Liver (tissue), 3 donors: ENCODE results near the gene ITGB6.
"Not testable (repeated sequence)": the region's sequence is repeated elsewhere in the genome, so short reads cannot be mapped to it uniquely, and the experiment has no call there.

Source experiments
- FOXA2 ChIP-seq: IDR thresholded peaks from 2 replicates; pipeline ENCODE4 v1.6.1; 2016; ENCODE audit warnings: antibody characterized with exemption
- HNF4A ChIP-seq, 2 donors: conservative IDR thresholded peaks; 2 replicates each; pipeline ENCODE4 v1.6.1; 2016; ENCODE audit warnings: antibody characterized with exemption in 2 of 2, mild to moderate bottlenecking in 2 of 2
- JUND ChIP-seq, 2 donors: IDR thresholded peaks; 2 replicates each; pipeline ENCODE4 v1.6.1; 2016; ENCODE audit warnings: antibody characterized with exemption in 2 of 2
- SP1 ChIP-seq: IDR thresholded peaks from 2 replicates; pipeline ENCODE4 v1.6.1; 2018; ENCODE audit warnings: antibody characterized with exemption, mild to moderate bottlenecking
- TAF1 ChIP-seq: conservative IDR thresholded peaks from 2 replicates; pipeline ENCODE4 v1.6.1; 2016; ENCODE audit warnings: antibody characterized with exemption, mild to moderate bottlenecking
- TF ChIP-seq, protein P1 (sequence below): fragments of 150-350 bp; IDR thresholded peaks from 2 replicates; pipeline ENCODE4 v1.5.1; 2017; ENCODE audit warnings: improper control_type of control experiment, low read depth, low read length; ENCODE audit not compliant: missing input control
- TF ChIP-seq, protein P2 (sequence below): IDR thresholded peaks from 2 replicates; pipeline ENCODE4 v1.6.1; 2016; ENCODE audit warnings: antibody characterized with exemption, mild to moderate bottlenecking
- TF ChIP-seq, protein P3 (sequence below): IDR thresholded peaks from 2 replicates; pipeline ENCODE4 v1.6.1; 2016; ENCODE audit warnings: antibody characterized with exemption
- TF ChIP-seq, protein P4 (sequence below): IDR thresholded peaks from 2 replicates; pipeline ENCODE4 v1.6.1; 2016; ENCODE audit warnings: antibody characterized with exemption
- donor health status: healthy.
- donor health status: healthy.

DNA sequence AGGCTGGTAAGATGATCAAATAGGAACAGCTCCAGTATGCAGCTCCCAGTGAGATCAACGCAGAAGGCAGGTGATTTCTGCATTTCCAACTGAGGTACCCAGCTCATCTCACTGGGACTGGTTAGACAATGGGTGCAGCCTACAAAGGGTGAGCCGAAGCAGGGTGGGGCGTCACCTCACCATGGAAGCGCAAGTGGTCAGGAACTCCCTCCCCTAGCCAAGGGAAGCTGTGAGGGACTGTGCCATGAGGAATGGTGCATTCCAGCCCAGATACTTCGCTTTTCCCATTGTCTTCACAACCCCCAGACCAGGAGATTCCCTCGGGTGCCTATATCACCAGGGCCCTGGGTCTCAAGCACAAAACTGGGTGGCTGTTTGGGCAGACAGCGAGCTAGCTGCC lies 19.4 kb downstream of the ITGB6 start:
- TF ChIP-seq, protein P1, sequence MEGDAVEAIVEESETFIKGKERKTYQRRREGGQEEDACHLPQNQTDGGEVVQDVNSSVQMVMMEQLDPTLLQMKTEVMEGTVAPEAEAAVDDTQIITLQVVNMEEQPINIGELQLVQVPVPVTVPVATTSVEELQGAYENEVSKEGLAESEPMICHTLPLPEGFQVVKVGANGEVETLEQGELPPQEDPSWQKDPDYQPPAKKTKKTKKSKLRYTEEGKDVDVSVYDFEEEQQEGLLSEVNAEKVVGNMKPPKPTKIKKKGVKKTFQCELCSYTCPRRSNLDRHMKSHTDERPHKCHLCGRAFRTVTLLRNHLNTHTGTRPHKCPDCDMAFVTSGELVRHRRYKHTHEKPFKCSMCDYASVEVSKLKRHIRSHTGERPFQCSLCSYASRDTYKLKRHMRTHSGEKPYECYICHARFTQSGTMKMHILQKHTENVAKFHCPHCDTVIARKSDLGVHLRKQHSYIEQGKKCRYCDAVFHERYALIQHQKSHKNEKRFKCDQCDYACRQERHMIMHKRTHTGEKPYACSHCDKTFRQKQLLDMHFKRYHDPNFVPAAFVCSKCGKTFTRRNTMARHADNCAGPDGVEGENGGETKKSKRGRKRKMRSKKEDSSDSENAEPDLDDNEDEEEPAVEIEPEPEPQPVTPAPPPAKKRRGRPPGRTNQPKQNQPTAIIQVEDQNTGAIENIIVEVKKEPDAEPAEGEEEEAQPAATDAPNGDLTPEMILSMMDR: not testable (repeated sequence)
- TF ChIP-seq FOXA2; JUND (IDR thresholded peaks at IDR 0.05); HNF4A (conservative IDR thresholded peaks at IDR 0.05); TAF1; SP1: not testable (repeated sequence)
- TF ChIP-seq, protein P2, sequence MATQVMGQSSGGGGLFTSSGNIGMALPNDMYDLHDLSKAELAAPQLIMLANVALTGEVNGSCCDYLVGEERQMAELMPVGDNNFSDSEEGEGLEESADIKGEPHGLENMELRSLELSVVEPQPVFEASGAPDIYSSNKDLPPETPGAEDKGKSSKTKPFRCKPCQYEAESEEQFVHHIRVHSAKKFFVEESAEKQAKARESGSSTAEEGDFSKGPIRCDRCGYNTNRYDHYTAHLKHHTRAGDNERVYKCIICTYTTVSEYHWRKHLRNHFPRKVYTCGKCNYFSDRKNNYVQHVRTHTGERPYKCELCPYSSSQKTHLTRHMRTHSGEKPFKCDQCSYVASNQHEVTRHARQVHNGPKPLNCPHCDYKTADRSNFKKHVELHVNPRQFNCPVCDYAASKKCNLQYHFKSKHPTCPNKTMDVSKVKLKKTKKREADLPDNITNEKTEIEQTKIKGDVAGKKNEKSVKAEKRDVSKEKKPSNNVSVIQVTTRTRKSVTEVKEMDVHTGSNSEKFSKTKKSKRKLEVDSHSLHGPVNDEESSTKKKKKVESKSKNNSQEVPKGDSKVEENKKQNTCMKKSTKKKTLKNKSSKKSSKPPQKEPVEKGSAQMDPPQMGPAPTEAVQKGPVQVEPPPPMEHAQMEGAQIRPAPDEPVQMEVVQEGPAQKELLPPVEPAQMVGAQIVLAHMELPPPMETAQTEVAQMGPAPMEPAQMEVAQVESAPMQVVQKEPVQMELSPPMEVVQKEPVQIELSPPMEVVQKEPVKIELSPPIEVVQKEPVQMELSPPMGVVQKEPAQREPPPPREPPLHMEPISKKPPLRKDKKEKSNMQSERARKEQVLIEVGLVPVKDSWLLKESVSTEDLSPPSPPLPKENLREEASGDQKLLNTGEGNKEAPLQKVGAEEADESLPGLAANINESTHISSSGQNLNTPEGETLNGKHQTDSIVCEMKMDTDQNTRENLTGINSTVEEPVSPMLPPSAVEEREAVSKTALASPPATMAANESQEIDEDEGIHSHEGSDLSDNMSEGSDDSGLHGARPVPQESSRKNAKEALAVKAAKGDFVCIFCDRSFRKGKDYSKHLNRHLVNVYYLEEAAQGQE: not testable (repeated sequence)
- TF ChIP-seq, protein P3, sequence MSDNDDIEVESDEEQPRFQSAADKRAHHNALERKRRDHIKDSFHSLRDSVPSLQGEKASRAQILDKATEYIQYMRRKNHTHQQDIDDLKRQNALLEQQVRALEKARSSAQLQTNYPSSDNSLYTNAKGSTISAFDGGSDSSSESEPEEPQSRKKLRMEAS: not testable (repeated sequence)
- TF ChIP-seq, protein P4, sequence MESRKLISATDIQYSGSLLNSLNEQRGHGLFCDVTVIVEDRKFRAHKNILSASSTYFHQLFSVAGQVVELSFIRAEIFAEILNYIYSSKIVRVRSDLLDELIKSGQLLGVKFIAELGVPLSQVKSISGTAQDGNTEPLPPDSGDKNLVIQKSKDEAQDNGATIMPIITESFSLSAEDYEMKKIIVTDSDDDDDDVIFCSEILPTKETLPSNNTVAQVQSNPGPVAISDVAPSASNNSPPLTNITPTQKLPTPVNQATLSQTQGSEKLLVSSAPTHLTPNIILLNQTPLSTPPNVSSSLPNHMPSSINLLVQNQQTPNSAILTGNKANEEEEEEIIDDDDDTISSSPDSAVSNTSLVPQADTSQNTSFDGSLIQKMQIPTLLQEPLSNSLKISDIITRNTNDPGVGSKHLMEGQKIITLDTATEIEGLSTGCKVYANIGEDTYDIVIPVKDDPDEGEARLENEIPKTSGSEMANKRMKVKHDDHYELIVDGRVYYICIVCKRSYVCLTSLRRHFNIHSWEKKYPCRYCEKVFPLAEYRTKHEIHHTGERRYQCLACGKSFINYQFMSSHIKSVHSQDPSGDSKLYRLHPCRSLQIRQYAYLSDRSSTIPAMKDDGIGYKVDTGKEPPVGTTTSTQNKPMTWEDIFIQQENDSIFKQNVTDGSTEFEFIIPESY: not testable (repeated sequence)
